Mucosa of stomach (tissue), 1 donor: Measurements from ENCODE around the gene B9D1.

Experiments
- H3K27me3 ChIP-seq: one replicate; pipeline ENCODE4 v1.7.0; 2013; ENCODE audit warnings: mild to moderate bottlenecking, low read length; ENCODE audit not compliant: control insufficient read depth, insufficient read depth
- H3K36me3 ChIP-seq: one replicate; pipeline ENCODE4 v1.7.0; 2013; ENCODE audit warnings: low read length; ENCODE audit not compliant: control insufficient read depth, insufficient read depth
- H3K4me1 ChIP-seq: one replicate; pipeline ENCODE4 v1.7.0; 2013; ENCODE audit warnings: mild to moderate bottlenecking, low read length; ENCODE audit not compliant: control insufficient read depth, insufficient read depth
- H3K4me3 ChIP-seq: one replicate; pipeline ENCODE4 v1.7.0; 2013; ENCODE audit warnings: low read length
- H3K9ac ChIP-seq: one replicate; pipeline ENCODE4 v1.7.0; 2013; ENCODE audit warnings: mild to moderate bottlenecking, low read length, moderate library complexity
- H3K9me3 ChIP-seq: one replicate; pipeline ENCODE4 v1.7.0; 2013; ENCODE audit warnings: mild to moderate bottlenecking, low read length, moderate library complexity; ENCODE audit not compliant: control insufficient read depth
- donor health status: Pancreatic carcinoma.

The B9D1 gene

GRCh38 chr17:19313746-19314651 is 48.5 kb downstream of the B9D1 start:
- Histone ChIP-seq H3K4me1 (no peaks in the 10 kb centered on the region), H3K4me3 (no peak overlapping the region), H3K9me3 (no peaks in the 10 kb centered on the region), H3K36me3 (no peaks in the 10 kb centered on the region), H3K9ac (no peak overlapping the region), H3K27me3 (no peaks in the 10 kb centered on the region)

GRCh38 chr17:19313066-19313745 is 49.3 kb downstream of the B9D1 start:
- no peak overlapping the region for H3K9ac ChIP-seq
- H3K9me3 ChIP-seq, result no peaks in the 10 kb centered on the region
- H3K36me3 ChIP-seq, result no peaks in the 10 kb centered on the region
- H3K27me3 ChIP-seq, result no peaks in the 10 kb centered on the region
- H3K4me1 ChIP-seq, result no peaks in the 10 kb centered on the region
- no peak overlapping the region for H3K4me3 ChIP-seq

- no peak overlapping the region for H3K9ac ChIP-seq
- no peaks in the 10 kb centered on the region for H3K27me3 ChIP-seq
Observed at GRCh38 chr17:19312406-19312805, 50.1 kb downstream of the B9D1 start.

GRCh38 chr17:19311421-19312215 is 50.9 kb downstream of the B9D1 start:
- Histone ChIP-seq H3K4me3 (no peak overlapping the region), H3K4me1 (peaks cover 4% of the 10 kb centered on the region), H3K9ac (no peak overlapping the region), H3K9me3 (no peaks in the 10 kb centered on the region), H3K36me3 (no peaks in the 10 kb centered on the region), H3K27me3 (no peaks in the 10 kb centered on the region)

More at GRCh38 chr17:19312406-19312805, 50.1 kb downstream of the B9D1 start:
- Histone ChIP-seq H3K36me3 (no peaks in the 10 kb centered on the region), H3K4me3 (no peak overlapping the region), H3K4me1 (no peaks in the 10 kb centered on the region), H3K9me3 (no peaks in the 10 kb centered on the region)

- Histone ChIP-seq H3K4me3 (no peak overlapping the region), H3K27me3 (no peaks in the 10 kb centered on the region), H3K9ac (no peak overlapping the region), H3K4me1 (peaks cover 8% of the 10 kb centered on the region), H3K36me3 (no peaks in the 10 kb centered on the region), H3K9me3 (no peaks in the 10 kb centered on the region)
Observed at GRCh38 chr17:19311016-19311415, 51.5 kb downstream of the B9D1 start.

- no peaks in the 10 kb centered on the region for H3K36me3 ChIP-seq
- H3K9me3 ChIP-seq, result no peaks in the 10 kb centered on the region
- no peak overlapping the region for H3K9ac ChIP-seq
- peaks cover 8% of the 10 kb centered on the region for H3K4me1 ChIP-seq
- no peak overlapping the region for H3K4me3 ChIP-seq
- no peaks in the 10 kb centered on the region for H3K27me3 ChIP-seq
Observed at GRCh38 chr17:19310151-19310550, 52.4 kb downstream of the B9D1 start.

GRCh38 chr17:19309701-19310100 is 52.8 kb downstream of the B9D1 start:
- H3K4me1 ChIP-seq, result peaks cover 10% of the 10 kb centered on the region
- H3K9ac ChIP-seq, result no peak overlapping the region
- no peak overlapping the region for H3K4me3 ChIP-seq
- H3K36me3 ChIP-seq, result no peaks in the 10 kb centered on the region
- H3K27me3 ChIP-seq, result no peaks in the 10 kb centered on the region
- H3K9me3 ChIP-seq, result no peaks in the 10 kb centered on the region

- H3K27me3 ChIP-seq, result no peaks in the 10 kb centered on the region
- H3K4me3 ChIP-seq, result no peak overlapping the region
- no peak overlapping the region for H3K9ac ChIP-seq
- no peaks in the 10 kb centered on the region for H3K9me3 ChIP-seq
- no peaks in the 10 kb centered on the region for H3K36me3 ChIP-seq
- H3K4me1 ChIP-seq, result peaks cover 17% of the 10 kb centered on the region
Observed at GRCh38 chr17:19308398-19308797, 54.1 kb downstream of the B9D1 start.

GRCh38 chr17:19307521-19307920 is 55.0 kb downstream of the B9D1 start:
- Histone ChIP-seq H3K4me3 (no peak overlapping the region), H3K9me3 (no peaks in the 10 kb centered on the region), H3K36me3 (no peaks in the 10 kb centered on the region), H3K27me3 (no peaks in the 10 kb centered on the region), H3K9ac (no peak overlapping the region), H3K4me1 (peaks cover 17% of the 10 kb centered on the region)

GRCh38 chr17:19306160-19307111 is 56.1 kb downstream of the B9D1 start:
- H3K4me1 ChIP-seq, result peaks cover 17% of the 10 kb centered on the region
- no peaks in the 10 kb centered on the region for H3K36me3 ChIP-seq
- no peaks in the 10 kb centered on the region for H3K9me3 ChIP-seq
- no peak overlapping the region for H3K9ac ChIP-seq
- no peak overlapping the region for H3K4me3 ChIP-seq
- H3K27me3 ChIP-seq, result no peaks in the 10 kb centered on the region

GRCh38 chr17:19305761-19306159 is 56.8 kb downstream of the B9D1 start:
- Histone ChIP-seq H3K9ac (no peak overlapping the region), H3K4me1 (peaks cover 17% of the 10 kb centered on the region), H3K4me3 (no peak overlapping the region), H3K9me3 (no peaks in the 10 kb centered on the region), H3K36me3 (no peaks in the 10 kb centered on the region), H3K27me3 (no peaks in the 10 kb centered on the region)
